H9 (cell line): Measurements from ENCODE around the gene PROK1. TPM values are rescaled to one million over a fixed set of nuclear protein-coding genes. Genes with fewer than 3 reads are reported as not detected.

ENCODE experiments used
- DNase-seq: peaks from one replicate; pipeline ENCODE4 v3.0.0-alpha.2; 2017
- H2AFZ ChIP-seq: one replicate; pipeline ENCODE4 v1.6.1; 2013; ENCODE audit warnings: mild to moderate bottlenecking, low read length, control low read depth, moderate library complexity
- H2AK5ac ChIP-seq: 2 replicates; pipeline ENCODE4 v1.6.1; 2013; ENCODE audit warnings: low read length, control low read depth, mixed read lengths; ENCODE audit not compliant: insufficient read length
- H2BK120ac ChIP-seq: one replicate; pipeline ENCODE4 v1.6.1; 2013; ENCODE audit warnings: low read depth, mild to moderate bottlenecking, low read length, control low read depth, inconsistent platforms; ENCODE audit not compliant: poor library complexity, severe bottlenecking
- H2BK12ac ChIP-seq: 2 replicates; pipeline ENCODE4 v1.6.1; 2013; ENCODE audit warnings: low read length, control low read depth, mixed read lengths, low read depth; ENCODE audit not compliant: insufficient read length
- H2BK15ac ChIP-seq: 2 replicates; pipeline ENCODE4 v1.6.1; 2013; ENCODE audit warnings: low read depth, low read length, control low read depth
- H2BK20ac ChIP-seq: one replicate; pipeline ENCODE4 v1.6.1; 2013; ENCODE audit warnings: low read depth, mild to moderate bottlenecking, low read length, control low read depth, inconsistent platforms; ENCODE audit not compliant: poor library complexity, severe bottlenecking
- H2BK5ac ChIP-seq: 2 replicates; pipeline ENCODE4 v1.6.1; 2013; ENCODE audit warnings: low read length, control low read depth, mixed read lengths; ENCODE audit not compliant: insufficient read length
- H3K14ac ChIP-seq: 2 replicates; pipeline ENCODE4 v1.6.1; 2013; ENCODE audit warnings: low read length, control low read depth; ENCODE audit not compliant: insufficient read depth
- H3K18ac ChIP-seq: 2 replicates; pipeline ENCODE4 v1.6.1; 2013; ENCODE audit warnings: low read depth, mild to moderate bottlenecking, mixed read lengths, low read length, control low read depth; ENCODE audit not compliant: insufficient read length
- H3K23ac ChIP-seq: 2 replicates; pipeline ENCODE4 v1.6.1; 2013; ENCODE audit warnings: low read length, control low read depth, mixed read lengths, low read depth; ENCODE audit not compliant: insufficient read length
- H3K23me2 ChIP-seq: 2 replicates; pipeline ENCODE4 v1.6.1; 2013; ENCODE audit warnings: low read depth, mild to moderate bottlenecking, mixed read lengths, low read length, control low read depth; ENCODE audit not compliant: insufficient read length, poor library complexity, severe bottlenecking
- H3K27ac ChIP-seq: 2 replicates; pipeline ENCODE4 v1.5.1; 2013; ENCODE audit warnings: low read length, control low read depth, mixed read lengths, low read depth; ENCODE audit not compliant: insufficient read length
- H3K27me3 ChIP-seq: 2 replicates; pipeline ENCODE4 v1.6.1; 2013; ENCODE audit warnings: low read length, control low read depth, inconsistent platforms; ENCODE audit not compliant: insufficient read depth
- H3K4ac ChIP-seq: 2 replicates; pipeline ENCODE4 v1.6.1; 2013; ENCODE audit warnings: low read depth, mild to moderate bottlenecking, control low read depth, inconsistent platforms, low read length, moderate library complexity
- H3K4me1 ChIP-seq: 2 replicates; pipeline ENCODE4 v1.6.1; 2013; ENCODE audit warnings: low read length, control low read depth, inconsistent platforms; ENCODE audit not compliant: insufficient read depth
- H3K4me2 ChIP-seq: 2 replicates; pipeline ENCODE4 v1.6.1; 2013; ENCODE audit warnings: low read length, control low read depth, mixed read lengths; ENCODE audit not compliant: insufficient read length, insufficient read depth
- H3K56ac ChIP-seq: 2 replicates; pipeline ENCODE4 v1.6.1; 2013; ENCODE audit warnings: low read depth, mild to moderate bottlenecking, mixed read lengths, low read length, control low read depth; ENCODE audit not compliant: insufficient read length
- H3K79me1 ChIP-seq: 2 replicates; pipeline ENCODE4 v1.6.1; 2013; ENCODE audit warnings: low read depth, mild to moderate bottlenecking, moderate library complexity, low read length, control low read depth, inconsistent platforms; ENCODE audit not compliant: insufficient read depth, poor library complexity, severe bottlenecking
- H3K79me2 ChIP-seq: 2 replicates; pipeline ENCODE4 v1.6.1; 2013; ENCODE audit warnings: low read length, control low read depth, inconsistent platforms; ENCODE audit not compliant: insufficient read depth
- H3K9ac ChIP-seq: 2 replicates; pipeline ENCODE4 v1.6.1; 2013; ENCODE audit warnings: low read length, control low read depth, mixed read lengths; ENCODE audit not compliant: insufficient read length; ENCODE audit errors: extremely low read depth
- H3K9me3 ChIP-seq: one replicate; pipeline ENCODE4 v1.6.1; 2013; ENCODE audit warnings: low read depth, low read length, inconsistent platforms; ENCODE audit not compliant: control insufficient read depth
- H3T11ph ChIP-seq: one replicate; pipeline ENCODE4 v1.6.1; 2013; ENCODE audit warnings: mild to moderate bottlenecking, low read length, control low read depth, inconsistent platforms
- H4K20me1 ChIP-seq: one replicate; pipeline ENCODE4 v1.6.1; 2013; ENCODE audit not compliant: control insufficient read depth, insufficient read length, insufficient read depth
- H4K5ac ChIP-seq: 2 replicates; pipeline ENCODE4 v1.6.1; 2013; ENCODE audit warnings: low read depth, mild to moderate bottlenecking, mixed read lengths, low read length, control low read depth; ENCODE audit not compliant: insufficient read length
- H4K8ac ChIP-seq: replicated peaks from 2 replicates; pipeline ENCODE4 v1.6.1; 2013; ENCODE audit warnings: low read length, control low read depth, mixed read lengths, low read depth; ENCODE audit not compliant: insufficient read length
- H4K91ac ChIP-seq: 2 replicates; pipeline ENCODE4 v1.6.1; 2013; ENCODE audit warnings: low read depth, mild to moderate bottlenecking, moderate library complexity, mixed read lengths, low read length, control low read depth; ENCODE audit not compliant: insufficient read length
- H3K27ac Mint-ChIP-seq, 3 experiments: 2 replicates in 2 of 3; 3 replicates in 1 of 3; pipeline ENCODE4 v1.8.0; 2020 to 2021; ENCODE audit warnings: mixed read lengths in 3 of 3, mild to moderate bottlenecking in 1 of 3, moderate library complexity in 1 of 3
- H3K27me3 Mint-ChIP-seq: 2 replicates; pipeline ENCODE4 v1.8.0; 2021; ENCODE audit warnings: low read depth, mild to moderate bottlenecking, moderate library complexity, mixed read lengths
- H3K36me3 Mint-ChIP-seq, 3 experiments: 2 replicates in 2 of 3; 3 replicates in 1 of 3; pipeline ENCODE4 v1.8.0; 2020 to 2021; ENCODE audit warnings: low read depth in 3 of 3, mixed read lengths in 3 of 3; ENCODE audit not compliant: insufficient read depth in 1 of 3
- H3K4me1 Mint-ChIP-seq, 2 experiments: 2 replicates each; pipeline ENCODE4 v1.8.0; 2020; ENCODE audit warnings: mixed read lengths in 2 of 2
- H3K4me3 Mint-ChIP-seq, 2 experiments: 2 replicates in 1 of 2; 3 replicates in 1 of 2; pipeline ENCODE4 v1.8.0; 2020 to 2021; ENCODE audit warnings: mild to moderate bottlenecking in 2 of 2, mixed read lengths in 2 of 2, moderate library complexity in 1 of 2
- H3K9me3 Mint-ChIP-seq, 2 experiments: 2 replicates in 1 of 2; 3 replicates in 1 of 2; pipeline ENCODE4 v1.8.0; 2020; ENCODE audit warnings: mild to moderate bottlenecking in 2 of 2, mixed read lengths in 2 of 2, moderate library complexity in 1 of 2
- WGBS: extraction: QIAGEN DNeasy Blood & Tissue Kit; methylation state at CpG from one replicate; pipeline ENCODE4 v1.1.7; 2013; ENCODE audit warnings: missing lambda C conversion rate, low lambda C conversion rate, mixed read lengths; ENCODE audit not compliant: insufficient read length; ENCODE audit errors: extremely low coverage; 5-methylcytosine and 5-hydroxymethylcytosine counted together
- total RNA-seq: library from RNA; stranded (reverse); gene quantifications from 2 replicates; pipeline ENCODE4 v1.2.1, GENCODE V29; 2021
- TF ChIP-seq, protein P1 (sequence below): fragments of 200-600 bp; sonication (generic); conservative IDR thresholded peaks from 3 replicates; pipeline ENCODE4 v1.8.0; 2021; ENCODE audit warnings: antibody characterized with exemption, mild to moderate bottlenecking

PROK1 gene
- total RNA-seq, 1 experiment from 2014 or later = not detected

- no peak overlapping the region for H3K9ac ChIP-seq
- no peak overlapping the region for H2BK5ac ChIP-seq
- no peak overlapping the region; a peak in 1 of 7 replicates for H3K27ac Mint-ChIP-seq
- no peak overlapping the region for H4K91ac ChIP-seq
- peaks cover 3% of the 10 kb centered on the region in 2 experiments; a peak in 2 of 5 replicates for H3K9me3 Mint-ChIP-seq
- H3K27me3 ChIP-seq = no peaks in the 10 kb centered on the region
- no peak overlapping the region for H2AK5ac ChIP-seq
- H2AFZ ChIP-seq = no peak overlapping the region
- H3K4me3 Mint-ChIP-seq = no peak overlapping the region
- H4K8ac ChIP-seq = no peak overlapping the region
- peaks cover 0 to 5% of the 10 kb centered on the region in 2 experiments; a peak in 3 of 4 replicates for H3K4me1 Mint-ChIP-seq
- TF ChIP-seq, protein P1, sequence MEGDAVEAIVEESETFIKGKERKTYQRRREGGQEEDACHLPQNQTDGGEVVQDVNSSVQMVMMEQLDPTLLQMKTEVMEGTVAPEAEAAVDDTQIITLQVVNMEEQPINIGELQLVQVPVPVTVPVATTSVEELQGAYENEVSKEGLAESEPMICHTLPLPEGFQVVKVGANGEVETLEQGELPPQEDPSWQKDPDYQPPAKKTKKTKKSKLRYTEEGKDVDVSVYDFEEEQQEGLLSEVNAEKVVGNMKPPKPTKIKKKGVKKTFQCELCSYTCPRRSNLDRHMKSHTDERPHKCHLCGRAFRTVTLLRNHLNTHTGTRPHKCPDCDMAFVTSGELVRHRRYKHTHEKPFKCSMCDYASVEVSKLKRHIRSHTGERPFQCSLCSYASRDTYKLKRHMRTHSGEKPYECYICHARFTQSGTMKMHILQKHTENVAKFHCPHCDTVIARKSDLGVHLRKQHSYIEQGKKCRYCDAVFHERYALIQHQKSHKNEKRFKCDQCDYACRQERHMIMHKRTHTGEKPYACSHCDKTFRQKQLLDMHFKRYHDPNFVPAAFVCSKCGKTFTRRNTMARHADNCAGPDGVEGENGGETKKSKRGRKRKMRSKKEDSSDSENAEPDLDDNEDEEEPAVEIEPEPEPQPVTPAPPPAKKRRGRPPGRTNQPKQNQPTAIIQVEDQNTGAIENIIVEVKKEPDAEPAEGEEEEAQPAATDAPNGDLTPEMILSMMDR = no peak
- no peak overlapping the region for H2BK12ac ChIP-seq
- H3K23me2 ChIP-seq = no peaks in the 10 kb centered on the region
- H3K4me2 ChIP-seq = no peak overlapping the region
- no peak overlapping the region for H3K27ac ChIP-seq
- no peaks in the 10 kb centered on the region for H3K79me2 ChIP-seq
- no peak overlapping the region for H2BK20ac ChIP-seq
- H3K27me3 Mint-ChIP-seq = peaks cover 11% of the 10 kb centered on the region
- H3T11ph ChIP-seq = no peak overlapping the region
- H3K4ac ChIP-seq = no peak overlapping the region
- H3K56ac ChIP-seq = no peak overlapping the region
- no peaks in the 10 kb centered on the region for H4K20me1 ChIP-seq
- DNase-seq = no peak
- no peaks in the 10 kb centered on the region for H3K9me3 ChIP-seq
- H3K36me3 Mint-ChIP-seq = no peaks in the 10 kb centered on the region
- H2BK15ac ChIP-seq = no peak overlapping the region
- H2BK120ac ChIP-seq = no peak overlapping the region
- H4K5ac ChIP-seq = no peak overlapping the region
- H3K79me1 ChIP-seq = no peaks in the 10 kb centered on the region
- H3K14ac ChIP-seq = no peak overlapping the region
- no peak overlapping the region for H3K18ac ChIP-seq
- H3K4me1 ChIP-seq = no peaks in the 10 kb centered on the region
- H3K23ac ChIP-seq = no peak overlapping the region
- no CpG with 5 or more reads among the region's 2 CpGs for WGBS
Observed at GRCh38 chr1:110462093-110462492, 11.1 kb downstream of the PROK1 start.
